Epithelial cell of prostate (primary cell): ENCODE data around the gene ZNF732.
A peak's percentile ranks its signal among the peaks of the same experiment; 100 is the strongest.
"Not testable (repeated sequence)": the region's sequence is repeated elsewhere in the genome, so short reads cannot be mapped to it uniquely, and the experiment has no call there.

Experiments
- DNase-seq: peaks from one replicate; pipeline ENCODE4 v3.0.0-alpha.2; 2011; ENCODE audit warnings: low read depth, low spot score
- H3K27ac ChIP-seq: fragments of 450-650 bp; 2 replicates; pipeline ENCODE4 v1.5.1; 2017; ENCODE audit warnings: mild to moderate bottlenecking

ZNF732 gene

DNA sequence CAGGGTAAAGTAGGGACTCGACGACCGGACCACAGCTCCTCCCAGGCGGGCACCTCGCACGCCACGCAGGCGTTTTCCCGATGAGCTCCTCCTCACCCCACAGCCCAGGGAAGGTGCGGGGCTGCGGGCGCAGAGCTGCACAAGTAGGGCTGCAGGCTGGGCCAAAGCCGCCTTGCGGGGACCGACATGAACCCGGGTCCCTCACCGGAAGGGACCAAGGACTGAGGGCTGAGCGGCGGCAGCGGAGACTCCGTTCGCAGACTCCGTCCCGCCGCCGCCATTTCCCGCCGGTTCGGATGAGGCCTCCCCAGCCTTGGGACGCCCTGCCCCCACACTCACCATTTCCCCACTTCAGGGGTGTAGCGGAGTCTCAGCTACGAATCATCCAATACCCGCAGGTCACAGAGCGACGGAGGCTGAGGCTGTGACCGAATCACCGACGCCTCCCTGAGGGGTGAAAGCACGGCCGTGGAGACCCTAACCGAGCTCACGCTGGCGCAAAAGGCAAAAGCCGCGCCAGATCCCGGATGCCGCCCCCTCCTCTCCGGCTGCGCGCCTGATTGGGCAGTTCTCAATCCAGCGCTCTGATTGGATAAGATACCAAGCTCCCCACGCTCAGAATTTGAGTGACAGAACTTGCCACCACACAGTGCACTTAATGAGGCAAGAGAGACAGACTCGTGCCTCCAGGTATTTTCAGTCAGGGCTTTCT, at the start of gene ZNF732:
Gene ZNF732 (minus strand): TSS at position 506 of the 712 bp plus-strand sequence. CDS start 164 bp downstream, at position 342.
- DNase-seq = peak; percentile 49
- H3K27ac ChIP-seq = no peak within 1 kb of the TSS

DNA sequence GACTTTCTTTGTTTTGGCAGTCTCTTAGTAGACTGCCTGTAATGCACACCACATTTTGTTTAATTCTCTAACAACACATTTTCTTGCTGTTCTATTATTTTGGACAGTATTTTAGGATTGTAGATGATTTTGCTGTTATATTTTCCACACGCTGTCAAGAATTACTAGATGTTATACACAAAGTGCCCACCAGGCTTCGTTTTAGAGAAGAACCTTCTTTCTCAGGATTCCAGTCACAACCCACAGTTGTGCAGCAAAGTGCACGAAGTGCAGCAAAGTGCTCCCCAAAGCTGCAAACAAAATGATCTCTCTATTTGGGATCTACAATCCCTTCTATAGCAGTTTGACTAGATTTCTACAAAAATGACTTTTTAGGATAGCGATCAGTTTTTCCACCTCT, 34.7 kb upstream of the ZNF732 start:
- H3K27ac ChIP-seq = no peak overlapping the region
- DNase-seq = no peak

DNA sequence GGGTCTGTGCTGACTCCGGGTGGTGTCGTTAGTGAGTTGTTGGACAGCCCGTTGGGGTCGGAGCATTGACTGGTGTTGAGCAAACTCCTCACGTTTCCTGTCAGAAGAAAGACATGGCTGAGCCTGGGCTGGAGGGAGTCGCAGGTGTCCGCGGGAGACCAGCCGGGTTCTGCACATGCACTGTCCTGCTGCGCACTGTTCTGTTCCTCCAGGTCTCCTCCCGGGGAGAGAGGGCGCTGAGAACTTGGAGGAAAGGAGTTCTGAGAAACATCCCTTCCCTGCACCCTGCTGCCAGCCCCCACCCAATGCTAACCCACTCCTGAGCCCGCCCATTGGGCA, 33.5 kb upstream of the ZNF732 start:
- DNase-seq = no peak
- no peak overlapping the region for H3K27ac ChIP-seq

DNA sequence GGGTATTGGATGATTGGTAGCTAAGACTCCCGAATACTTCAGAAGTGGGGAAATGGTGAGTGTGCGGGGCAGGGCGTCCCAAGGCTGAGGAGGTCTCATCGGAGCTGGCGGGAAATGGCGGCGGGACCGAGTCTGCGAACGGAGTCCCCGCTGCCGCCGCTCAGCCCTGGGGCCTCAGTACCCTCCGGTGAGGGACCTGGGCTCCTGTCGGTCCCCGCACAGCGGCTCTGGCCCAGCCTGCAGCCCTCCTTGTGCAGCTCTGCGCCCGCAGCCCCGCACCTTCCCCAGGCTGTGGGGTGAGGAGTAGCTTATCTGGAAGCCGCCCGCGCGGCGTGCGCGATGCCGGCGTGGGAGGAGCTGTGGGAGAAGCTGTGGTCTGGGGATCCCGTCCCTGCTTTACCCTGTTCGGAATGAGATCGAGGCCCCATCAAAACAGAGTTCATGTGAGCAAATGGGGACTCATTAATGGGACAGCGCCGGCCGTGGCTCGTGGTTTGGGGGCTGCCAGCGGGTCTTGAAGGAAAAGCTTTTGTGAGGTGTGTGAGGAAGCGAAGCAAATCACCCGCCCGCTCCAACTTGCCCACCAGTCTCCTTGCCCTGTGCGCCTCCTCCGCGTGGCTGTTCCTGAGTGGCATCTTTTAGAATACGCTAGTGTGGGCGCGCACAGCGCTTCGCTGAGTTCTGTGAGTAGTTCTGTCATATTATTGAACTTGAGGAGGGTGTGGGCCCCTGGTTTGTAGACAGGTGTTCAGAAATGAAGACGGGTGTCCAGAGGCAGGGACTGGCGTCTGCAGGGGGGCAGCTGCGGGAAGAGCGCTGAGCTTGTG, 32.9 kb upstream of the ZNF732 start:
- no peak for DNase-seq
- H3K27ac ChIP-seq = peak overlapping the region; percentile 42

DNA sequence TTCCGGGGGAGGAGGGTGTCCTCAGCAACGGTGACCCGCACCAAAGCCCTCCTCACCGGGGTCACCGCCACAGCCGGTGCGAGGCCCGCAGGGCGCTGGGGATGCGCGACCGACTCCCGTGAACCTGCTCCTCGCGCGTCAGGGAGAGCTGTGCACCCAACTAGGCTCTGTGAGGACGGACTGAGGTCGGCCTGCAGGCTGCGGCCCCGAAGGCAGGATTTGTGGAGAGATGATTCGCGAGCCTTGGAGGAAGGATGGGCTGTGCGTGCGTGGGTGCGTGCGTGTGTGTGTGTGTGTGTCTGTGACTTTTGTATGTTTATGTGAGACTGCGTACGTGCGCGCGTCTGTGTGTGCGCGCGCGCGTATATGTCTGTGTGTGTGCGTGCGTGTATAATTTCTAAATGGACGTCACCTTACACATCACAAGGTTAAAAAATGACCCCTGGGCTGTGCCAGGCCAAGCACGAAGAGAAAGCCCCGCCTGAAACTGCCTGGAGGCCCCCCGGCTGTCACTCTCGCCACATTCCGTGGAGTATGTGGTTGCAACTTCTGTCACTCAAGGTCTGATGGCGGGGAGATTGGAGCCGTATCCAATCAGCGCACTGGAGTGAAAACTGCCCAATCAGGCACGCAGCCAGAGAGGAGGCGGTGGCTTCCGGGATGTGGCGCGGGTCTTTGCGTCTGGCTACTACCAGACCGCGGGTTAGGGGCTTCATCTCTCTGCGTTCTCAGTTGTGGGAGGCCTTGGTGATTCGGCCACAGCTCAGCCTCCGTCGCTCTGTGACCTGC, 32.1 kb upstream of the ZNF732 start, which contains the start of gene ZNF141:
Gene ZNF141 (plus strand): TSS at position 672 of the 789 bp plus-strand sequence. CDS start 170 bp downstream, outside the sequence.
- peak within 1 kb of the TSS; percentile 42 for H3K27ac ChIP-seq
- peak; percentile 89 for DNase-seq

GRCh38 chr4:336893-337142, 31.5 kb upstream of the ZNF732 start:
- peak overlapping the region; percentile 42 for H3K27ac ChIP-seq
- DNase-seq = no peak

DNA sequence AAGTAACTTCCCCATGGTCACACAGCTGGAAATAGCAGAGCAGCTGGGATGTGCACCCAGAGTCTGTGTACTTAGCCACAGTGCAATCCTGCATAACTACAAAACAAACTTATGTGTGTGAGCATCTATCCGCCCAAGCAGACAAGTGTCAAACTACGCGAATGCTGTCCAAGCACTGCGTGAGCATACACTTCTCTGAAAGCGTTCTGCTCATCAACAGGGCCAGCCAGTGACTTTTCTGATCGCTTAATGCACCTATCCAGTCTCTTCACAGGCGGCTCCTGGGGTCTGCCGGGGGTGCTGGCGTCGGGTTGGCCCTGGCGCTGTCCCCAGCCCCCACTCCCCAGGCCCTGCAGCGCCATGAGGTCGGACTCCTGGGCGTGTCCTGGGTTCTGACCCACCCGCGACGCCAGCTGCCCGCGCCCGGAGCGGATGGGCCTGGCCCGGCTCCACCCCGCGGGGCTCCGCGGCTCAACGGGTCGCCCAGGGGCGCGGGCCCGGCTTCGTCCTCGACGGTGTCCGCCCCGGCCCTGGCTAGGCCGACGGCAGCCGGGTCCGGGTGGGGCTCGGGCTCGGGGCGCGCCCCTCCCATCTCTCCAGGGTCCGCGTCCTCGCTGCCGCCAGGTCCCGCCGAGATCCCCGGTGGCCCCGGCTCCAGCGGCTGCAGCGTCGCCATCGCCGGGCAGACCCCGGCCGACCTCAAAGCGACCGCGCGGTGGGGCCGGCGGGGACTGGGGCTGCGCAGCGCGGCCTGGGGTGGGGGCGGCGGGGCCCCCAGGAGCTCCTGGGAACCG, 31.0 kb upstream of the ZNF732 start:
- no peak for DNase-seq

DNA sequence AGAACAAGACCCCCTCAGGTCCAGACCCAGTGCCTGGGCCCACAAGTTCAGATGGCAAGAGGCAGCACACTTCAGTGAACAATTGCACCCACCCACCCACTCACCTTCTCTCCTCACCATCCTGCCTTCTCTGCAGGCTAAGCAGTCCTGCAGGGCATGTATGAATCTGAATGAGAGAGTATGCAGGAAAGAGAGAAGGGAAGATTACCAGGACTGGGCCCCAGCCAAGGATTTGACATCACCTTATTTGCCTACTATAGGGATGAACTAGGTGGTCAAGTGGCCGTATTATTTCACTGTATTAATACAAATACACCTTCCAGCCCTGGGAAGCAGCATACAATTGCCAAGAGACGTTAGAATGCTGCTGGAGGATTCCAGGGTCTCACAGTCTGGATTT, 30.2 kb upstream of the ZNF732 start:
- no peak for DNase-seq
- H3K27ac ChIP-seq = no peak overlapping the region

More for the DNA sequence above, 31.0 kb upstream of the ZNF732 start:
- peak overlapping the region; percentile 42 for H3K27ac ChIP-seq

- DNase-seq = no peak
Observed at GRCh38 chr4:328729-329128, 23.5 kb upstream of the ZNF732 start.

DNA sequence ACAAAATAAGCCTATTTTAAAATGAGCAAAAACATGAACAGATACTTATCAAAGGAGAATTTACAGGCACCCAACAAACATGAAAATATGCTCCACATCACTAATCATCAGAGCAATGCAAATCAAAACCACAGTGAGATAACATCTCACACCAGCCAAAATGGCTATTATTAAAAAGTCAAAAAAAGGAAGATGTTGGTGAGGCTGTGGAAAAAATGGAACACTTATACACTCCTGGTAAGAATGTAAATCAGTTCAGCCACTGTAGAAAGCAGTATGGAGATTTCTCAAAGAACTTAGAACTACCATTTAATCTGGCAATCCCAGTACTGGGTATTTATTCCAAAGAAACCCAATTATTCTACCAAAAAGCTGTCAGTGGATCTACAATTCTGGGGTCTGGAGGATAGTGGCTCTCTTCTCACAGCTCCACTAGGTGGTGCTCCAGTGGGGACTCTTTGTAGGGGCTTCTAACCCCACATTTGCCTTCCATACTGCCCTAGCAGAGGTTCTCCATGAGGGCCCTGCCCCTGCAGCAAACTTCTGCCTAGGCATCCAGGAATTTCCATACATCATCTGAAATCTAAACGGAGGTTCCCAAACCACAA, 9.1 kb upstream of the ZNF732 start:
- H3K27ac ChIP-seq = no peak overlapping the region
- no peak for DNase-seq

More at GRCh38 chr4:328729-329128, 23.5 kb upstream of the ZNF732 start:
- no peak overlapping the region for H3K27ac ChIP-seq

GRCh38 chr4:309807-310206, 4.5 kb upstream of the ZNF732 start:
- H3K27ac ChIP-seq = no peak overlapping the region
- no peak for DNase-seq

GRCh38 chr4:306551-306961, 1.3 kb upstream of the ZNF732 start:
- H3K27ac ChIP-seq = no peak overlapping the region
- no peak for DNase-seq

- DNase-seq, H3K27ac ChIP-seq: not testable (repeated sequence)
Observed at GRCh38 chr4:304516-304915, 758 bp downstream of the ZNF732 start.

- no peak for DNase-seq
- no peak overlapping the region for H3K27ac ChIP-seq
Observed at GRCh38 chr4:302381-302780, 2.9 kb downstream of the ZNF732 start.

GRCh38 chr4:294732-295131, 10.5 kb downstream of the ZNF732 start:
- no peak for DNase-seq
- no peak overlapping the region for H3K27ac ChIP-seq

GRCh38 chr4:288891-289290, 16.4 kb downstream of the ZNF732 start:
- no peak for DNase-seq
- no peak overlapping the region for H3K27ac ChIP-seq

DNA sequence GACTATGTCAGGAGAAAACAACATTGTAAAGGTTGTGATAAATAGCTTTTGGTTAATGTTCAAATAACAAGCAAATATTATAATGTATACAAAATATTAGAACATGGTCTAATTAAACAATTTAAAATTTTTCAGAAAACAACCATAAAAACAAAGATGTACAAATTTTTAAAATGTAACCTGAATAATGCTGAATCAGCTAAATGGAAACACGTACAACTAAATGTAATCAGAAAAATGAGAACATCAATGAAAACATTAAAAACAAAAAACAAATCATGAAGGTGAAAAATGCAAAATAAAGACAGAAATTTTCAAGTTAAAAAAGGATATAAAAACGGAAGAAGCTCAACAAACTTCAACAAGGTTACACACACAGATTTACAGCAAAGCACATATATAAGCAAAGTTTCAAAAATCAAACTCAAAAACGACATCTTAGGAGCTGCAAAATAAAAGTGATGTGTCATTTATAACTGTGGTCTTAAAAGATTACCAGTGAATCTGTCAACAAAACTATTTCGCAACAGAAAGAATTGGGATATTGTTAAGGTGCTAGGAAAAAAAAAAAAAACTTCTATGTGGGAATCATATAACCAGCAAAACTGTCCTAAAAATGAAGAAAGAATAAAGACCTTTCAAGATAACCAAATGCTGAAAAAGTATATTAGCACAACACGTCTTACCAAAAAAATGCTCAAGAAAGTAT, 31.8 kb downstream of the ZNF732 start:
- no peak overlapping the region for H3K27ac ChIP-seq
- DNase-seq = no peak

- DNase-seq = no peak
- no peak overlapping the region for H3K27ac ChIP-seq
Observed at GRCh38 chr4:271492-272103, 33.7 kb downstream of the ZNF732 start.

DNA sequence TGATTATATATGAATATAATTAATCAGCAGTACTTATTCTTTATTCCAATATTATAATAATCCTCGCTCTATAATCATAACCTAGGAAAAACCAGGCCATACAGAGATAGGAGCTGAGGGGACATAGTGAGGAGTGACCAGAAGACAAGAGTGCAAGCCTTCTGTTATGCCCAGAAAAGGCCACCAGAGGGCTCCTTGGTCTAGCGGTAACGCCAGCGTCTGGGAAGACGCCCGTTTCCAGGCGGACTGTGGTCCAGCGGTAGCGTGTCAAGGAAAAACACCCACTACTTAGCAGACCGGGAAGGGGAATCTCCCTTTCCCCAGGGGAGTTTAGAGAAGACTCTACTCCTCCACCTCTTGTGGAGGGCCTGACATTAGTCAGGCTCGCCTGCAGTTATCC, 46.0 kb downstream of the ZNF732 start:
- not testable (repeated sequence) for DNase-seq, H3K27ac ChIP-seq
